Mucosa of descending colon (tissue), 3 donors: ENCODE measurements around the gene TBC1D4. TPM values are rescaled to one million over a fixed set of nuclear protein-coding genes. Genes with fewer than 3 reads are reported as not detected.

Experiments
- ATAC-seq: fragments of 200-7000 bp; cut with Tn5 transposase; one replicate; pipeline ENCODE4 v1.9.1; 2020; ENCODE audit warnings: mild to moderate bottlenecking, moderate library complexity
- DNase-seq, 3 donors: peaks; one replicate each; pipeline ENCODE4 v3.0.0-alpha.2; 2020
- H3K36me3 ChIP-seq: fragments of 200-600 bp; one replicate; pipeline ENCODE4 v1.8.0; 2021; ENCODE audit warnings: low read depth, mild to moderate bottlenecking
- H3K4me1 ChIP-seq: fragments of 200-600 bp; one replicate; pipeline ENCODE4 v1.8.0; 2021; ENCODE audit warnings: low read depth, mild to moderate bottlenecking
- H3K4me3 ChIP-seq: fragments of 200-600 bp; one replicate; pipeline ENCODE4 v1.8.0; 2021; ENCODE audit warnings: mild to moderate bottlenecking
- H3K9me3 ChIP-seq: fragments of 200-600 bp; one replicate; pipeline ENCODE4 v1.8.0; 2021; ENCODE audit warnings: mild to moderate bottlenecking
- intact Hi-C, 2 donors: fragments of 100-400 bp; cut with DNase I in 1 of 2; cut with micrococcal nuclease in 1 of 2; formaldehyde crosslinking; loops; one replicate each; pipeline versions ENCODE4 v1.11.0 to v1.11.1; 2022; cut with DNase I, micrococcal nuclease
- total RNA-seq, 3 donors: library from RNA; stranded (reverse); fragmentation: NEBNext Ultra II Directional in 2 of 3; extraction: Animal tissue kit (Norgen Biotek cat#: 25700) in 2 of 3; gene quantifications; one replicate each; pipeline versions ENCODE4 v1.2.1 to v1.2.4, GENCODE V29; 2021 to 2023
- TF ChIP-seq, protein P1 (sequence below): fragments of 200-600 bp; IDR thresholded peaks from one replicate; pipeline ENCODE4 v1.8.0; 2022; ENCODE audit warnings: antibody characterized with exemption, mild to moderate bottlenecking
- donor health status: DM: no; HTN: no; CAD: no; lungs with moderate emphysema.
- donor health status: DM: no; HTN: no; CAD: no.
- donor health status: DM: no; HTN: yes; CAD: no.

The TBC1D4 gene
- total RNA-seq, 3 donors from 2014 or later = 13.4 to 24.6 (median 13.8) TPM

GRCh38 chr13:75331792-75332349, 150.1 kb downstream of the TBC1D4 start:
- Histone ChIP-seq H3K4me1 (no peaks in the 10 kb centered on the region), H3K9me3 (no peaks in the 10 kb centered on the region), H3K4me3 (no peak overlapping the region), H3K36me3 (no peaks in the 10 kb centered on the region)
- no peak for DNase-seq
- TF ChIP-seq, protein P1, sequence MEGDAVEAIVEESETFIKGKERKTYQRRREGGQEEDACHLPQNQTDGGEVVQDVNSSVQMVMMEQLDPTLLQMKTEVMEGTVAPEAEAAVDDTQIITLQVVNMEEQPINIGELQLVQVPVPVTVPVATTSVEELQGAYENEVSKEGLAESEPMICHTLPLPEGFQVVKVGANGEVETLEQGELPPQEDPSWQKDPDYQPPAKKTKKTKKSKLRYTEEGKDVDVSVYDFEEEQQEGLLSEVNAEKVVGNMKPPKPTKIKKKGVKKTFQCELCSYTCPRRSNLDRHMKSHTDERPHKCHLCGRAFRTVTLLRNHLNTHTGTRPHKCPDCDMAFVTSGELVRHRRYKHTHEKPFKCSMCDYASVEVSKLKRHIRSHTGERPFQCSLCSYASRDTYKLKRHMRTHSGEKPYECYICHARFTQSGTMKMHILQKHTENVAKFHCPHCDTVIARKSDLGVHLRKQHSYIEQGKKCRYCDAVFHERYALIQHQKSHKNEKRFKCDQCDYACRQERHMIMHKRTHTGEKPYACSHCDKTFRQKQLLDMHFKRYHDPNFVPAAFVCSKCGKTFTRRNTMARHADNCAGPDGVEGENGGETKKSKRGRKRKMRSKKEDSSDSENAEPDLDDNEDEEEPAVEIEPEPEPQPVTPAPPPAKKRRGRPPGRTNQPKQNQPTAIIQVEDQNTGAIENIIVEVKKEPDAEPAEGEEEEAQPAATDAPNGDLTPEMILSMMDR = no peak
- ATAC-seq = no peak
- intact Hi-C loops = no loop called here

DNA sequence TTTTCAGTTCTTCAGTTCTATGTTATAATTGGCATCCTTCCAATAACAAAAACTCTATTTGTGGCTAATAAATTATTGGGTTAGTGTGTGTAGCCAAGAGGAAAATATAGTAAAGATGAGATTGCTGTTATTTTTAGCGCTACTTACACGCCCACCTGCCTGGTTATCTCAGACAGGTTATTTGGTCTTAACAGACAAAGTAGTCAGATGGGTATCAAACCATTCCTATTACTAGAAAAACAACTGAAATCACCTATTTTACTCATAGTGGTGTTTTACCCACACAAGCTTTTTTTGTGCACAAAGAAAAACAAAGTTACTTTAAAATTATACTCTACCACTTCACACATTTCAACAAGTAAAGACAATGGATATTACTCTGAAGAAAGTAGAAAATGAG, 151.2 kb downstream of the TBC1D4 start:
- intact Hi-C loops = no loop called here
- ATAC-seq (no peak), DNase-seq (no peak)
- no peak overlapping the region for H3K4me3 ChIP-seq
- no peaks in the 10 kb centered on the region for H3K9me3 ChIP-seq
- no peaks in the 10 kb centered on the region for H3K4me1 ChIP-seq
- no peaks in the 10 kb centered on the region for H3K36me3 ChIP-seq
- TF ChIP-seq, protein P1 = no peak

DNA sequence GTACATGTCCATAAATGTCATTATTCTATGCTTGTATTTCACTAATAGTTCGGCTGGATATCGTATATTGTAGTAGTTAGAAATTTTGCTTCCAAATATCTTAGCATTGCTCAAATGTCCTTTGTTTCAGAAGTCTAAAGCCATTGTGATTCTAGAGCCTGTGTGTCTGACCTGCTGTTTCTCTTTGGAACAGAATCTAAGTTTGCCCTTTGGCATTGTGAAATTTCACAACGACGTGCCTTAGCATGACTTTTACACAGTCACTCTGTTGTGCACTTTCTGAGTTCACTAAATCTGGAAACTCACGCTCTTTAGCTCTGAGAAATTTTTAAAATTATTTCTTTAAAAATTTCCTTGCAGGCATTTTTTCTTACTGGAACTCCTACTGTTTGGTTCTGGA, 152.2 kb downstream of the TBC1D4 start:
- no peak for ATAC-seq
- no peaks in the 10 kb centered on the region for H3K9me3 ChIP-seq
- no peak for DNase-seq
- no peak overlapping the region for H3K4me3 ChIP-seq
- no peaks in the 10 kb centered on the region for H3K36me3 ChIP-seq
- no peaks in the 10 kb centered on the region for H3K4me1 ChIP-seq
- intact Hi-C loops = no loop called here
- TF ChIP-seq, protein P1 = no peak

- ATAC-seq (no peak), DNase-seq (no peak)
- Histone ChIP-seq H3K4me1 (no peaks in the 10 kb centered on the region), H3K4me3 (no peak overlapping the region), H3K9me3 (no peaks in the 10 kb centered on the region), H3K36me3 (no peaks in the 10 kb centered on the region)
- TF ChIP-seq, protein P1 = no peak
- intact Hi-C loops = no loop called here
Measured at GRCh38 chr13:75329097-75329496, 152.9 kb downstream of the TBC1D4 start.

GRCh38 chr13:75327135-75327510, 154.8 kb downstream of the TBC1D4 start:
- intact Hi-C loops = no loop called here
- peak; percentile 17 for ATAC-seq
- DNase-seq = no peak
- no peaks in the 10 kb centered on the region for H3K4me1 ChIP-seq
- H3K4me3 ChIP-seq = no peak overlapping the region
- TF ChIP-seq, protein P1 = no peak
- no peaks in the 10 kb centered on the region for H3K36me3 ChIP-seq
- H3K9me3 ChIP-seq = no peaks in the 10 kb centered on the region
